ENCODE results near the gene STX1B.

STX1B gene

DNA sequence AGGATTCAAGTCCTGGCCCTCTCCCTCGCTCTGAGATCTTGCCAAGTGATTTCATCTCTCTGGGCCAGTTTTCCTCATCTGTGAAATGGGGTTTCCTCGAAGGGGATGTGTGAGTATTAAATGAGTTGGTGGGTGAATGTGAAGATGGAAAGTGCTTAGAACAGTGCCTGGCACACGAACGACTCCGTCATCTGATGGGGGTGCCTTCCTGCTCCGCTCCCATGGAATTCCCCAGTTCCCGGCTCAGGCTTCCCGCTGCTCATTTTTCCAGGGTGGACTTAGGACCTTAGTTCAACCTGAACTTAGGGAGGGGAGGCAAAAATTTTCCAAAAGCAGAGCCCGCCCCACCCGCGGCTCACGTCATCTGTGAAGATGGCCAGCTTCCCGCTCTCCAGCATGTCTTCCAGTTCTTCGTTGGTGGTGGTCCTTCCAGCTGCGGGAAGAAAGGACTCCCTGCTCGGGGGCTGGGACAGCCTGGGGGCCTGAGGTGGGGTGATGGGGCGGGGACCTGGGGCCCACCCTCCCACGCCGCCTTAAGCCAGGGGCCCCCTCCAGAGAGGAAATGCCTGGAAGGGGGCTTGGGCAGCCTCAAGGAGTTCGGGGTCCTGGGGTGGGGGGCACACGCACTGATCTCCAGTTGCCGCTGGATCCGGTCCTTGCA, 14.0 kb downstream of the STX1B start:
- TF ChIP-seq EZH2phosphoT487 (IDR thresholded peaks at IDR 0.05; ENCODE audit: borderline replicate concordance), result no peak
- TF ChIP-seq, protein P1, sequence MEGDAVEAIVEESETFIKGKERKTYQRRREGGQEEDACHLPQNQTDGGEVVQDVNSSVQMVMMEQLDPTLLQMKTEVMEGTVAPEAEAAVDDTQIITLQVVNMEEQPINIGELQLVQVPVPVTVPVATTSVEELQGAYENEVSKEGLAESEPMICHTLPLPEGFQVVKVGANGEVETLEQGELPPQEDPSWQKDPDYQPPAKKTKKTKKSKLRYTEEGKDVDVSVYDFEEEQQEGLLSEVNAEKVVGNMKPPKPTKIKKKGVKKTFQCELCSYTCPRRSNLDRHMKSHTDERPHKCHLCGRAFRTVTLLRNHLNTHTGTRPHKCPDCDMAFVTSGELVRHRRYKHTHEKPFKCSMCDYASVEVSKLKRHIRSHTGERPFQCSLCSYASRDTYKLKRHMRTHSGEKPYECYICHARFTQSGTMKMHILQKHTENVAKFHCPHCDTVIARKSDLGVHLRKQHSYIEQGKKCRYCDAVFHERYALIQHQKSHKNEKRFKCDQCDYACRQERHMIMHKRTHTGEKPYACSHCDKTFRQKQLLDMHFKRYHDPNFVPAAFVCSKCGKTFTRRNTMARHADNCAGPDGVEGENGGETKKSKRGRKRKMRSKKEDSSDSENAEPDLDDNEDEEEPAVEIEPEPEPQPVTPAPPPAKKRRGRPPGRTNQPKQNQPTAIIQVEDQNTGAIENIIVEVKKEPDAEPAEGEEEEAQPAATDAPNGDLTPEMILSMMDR (conservative IDR thresholded peaks at IDR 0.05; ENCODE audit: low read length), result no peak
- no peaks in the 10 kb centered on the region for H3K27me3 ChIP-seq (ENCODE audit: insufficient read depth, low read length, poor library complexity, severe bottlenecking)
- no peaks in the 10 kb centered on the region for H3K79me2 ChIP-seq (ENCODE audit: insufficient read depth, low read length)
- H3F3A ChIP-seq (ENCODE audit: low read depth), result no peaks in the 10 kb centered on the region
- no peaks in the 10 kb centered on the region for H3K9me2 ChIP-seq (replicated peaks; ENCODE audit: low read depth, low read length)
- no peaks in the 10 kb centered on the region for H3K9me3 ChIP-seq (ENCODE audit: insufficient read depth, low read depth, low read length)
- no peak overlapping the region for H2AFZ ChIP-seq (ENCODE audit: low read length)
- no peak overlapping the region for H3K4me2 ChIP-seq (ENCODE audit: low read depth, low read length, poor library complexity, severe bottlenecking)
- H3K4me1 ChIP-seq (ENCODE audit: insufficient read depth, low read length, poor library complexity, severe bottlenecking), result peaks cover 3% of the 10 kb centered on the region
- H3K4me3 ChIP-seq (ENCODE audit: low read length, poor library complexity, severe bottlenecking), result no peak overlapping the region
- H3K9ac ChIP-seq (ENCODE audit: low read depth, low read length, poor library complexity, severe bottlenecking), result no peak overlapping the region
- no peaks in the 10 kb centered on the region for H4K20me1 ChIP-seq (ENCODE audit: insufficient read depth, low read length, poor library complexity, severe bottlenecking)
- no peaks in the 10 kb centered on the region for H3K36me3 ChIP-seq (ENCODE audit: insufficient read depth, low read length)

DNA sequence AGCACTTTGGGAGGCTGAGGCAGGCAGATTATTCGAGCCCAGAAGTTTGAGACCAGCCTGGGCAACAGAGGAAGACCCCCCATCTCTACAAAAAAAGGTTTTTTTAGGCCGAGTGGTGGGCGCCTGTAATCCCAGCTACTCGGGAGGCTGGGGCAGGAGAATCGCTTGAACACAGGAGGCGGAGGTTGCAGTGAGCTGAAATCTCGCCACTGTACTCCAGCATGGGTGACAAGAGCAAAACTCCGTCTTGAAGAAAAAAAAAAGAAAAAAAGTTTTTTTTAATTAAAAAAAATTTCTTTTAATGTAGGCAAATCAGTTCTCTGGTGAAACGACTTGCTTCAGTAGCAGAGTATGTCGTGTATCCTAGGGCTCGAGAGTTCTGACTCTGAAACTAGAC, 14.5 kb downstream of the STX1B start:
- H3K4me3 ChIP-seq (ENCODE audit: low read length, poor library complexity, severe bottlenecking), result no peak overlapping the region
- no peak overlapping the region for H2AFZ ChIP-seq (ENCODE audit: low read length)
- no peaks in the 10 kb centered on the region for H3K9me2 ChIP-seq (replicated peaks; ENCODE audit: low read depth, low read length)
- H3K36me3 ChIP-seq (ENCODE audit: insufficient read depth, low read length), result no peaks in the 10 kb centered on the region
- no peaks in the 10 kb centered on the region for H3K27me3 ChIP-seq (ENCODE audit: insufficient read depth, low read length, poor library complexity, severe bottlenecking)
- peaks cover 3% of the 10 kb centered on the region for H3K4me1 ChIP-seq (ENCODE audit: insufficient read depth, low read length, poor library complexity, severe bottlenecking)
- TF ChIP-seq EZH2phosphoT487 (IDR thresholded peaks at IDR 0.05; ENCODE audit: borderline replicate concordance), result no peak
- TF ChIP-seq, protein P1 (conservative IDR thresholded peaks at IDR 0.05; ENCODE audit: low read length), result no peak
- H4K20me1 ChIP-seq (ENCODE audit: insufficient read depth, low read length, poor library complexity, severe bottlenecking), result no peaks in the 10 kb centered on the region
- H3K9me3 ChIP-seq (ENCODE audit: insufficient read depth, low read depth, low read length), result no peaks in the 10 kb centered on the region
- no peaks in the 10 kb centered on the region for H3F3A ChIP-seq (ENCODE audit: low read depth)
- H3K4me2 ChIP-seq (ENCODE audit: low read depth, low read length, poor library complexity, severe bottlenecking), result no peak overlapping the region
- no peak overlapping the region for H3K9ac ChIP-seq (ENCODE audit: low read depth, low read length, poor library complexity, severe bottlenecking)
- no peaks in the 10 kb centered on the region for H3K79me2 ChIP-seq (ENCODE audit: insufficient read depth, low read length)

DNA sequence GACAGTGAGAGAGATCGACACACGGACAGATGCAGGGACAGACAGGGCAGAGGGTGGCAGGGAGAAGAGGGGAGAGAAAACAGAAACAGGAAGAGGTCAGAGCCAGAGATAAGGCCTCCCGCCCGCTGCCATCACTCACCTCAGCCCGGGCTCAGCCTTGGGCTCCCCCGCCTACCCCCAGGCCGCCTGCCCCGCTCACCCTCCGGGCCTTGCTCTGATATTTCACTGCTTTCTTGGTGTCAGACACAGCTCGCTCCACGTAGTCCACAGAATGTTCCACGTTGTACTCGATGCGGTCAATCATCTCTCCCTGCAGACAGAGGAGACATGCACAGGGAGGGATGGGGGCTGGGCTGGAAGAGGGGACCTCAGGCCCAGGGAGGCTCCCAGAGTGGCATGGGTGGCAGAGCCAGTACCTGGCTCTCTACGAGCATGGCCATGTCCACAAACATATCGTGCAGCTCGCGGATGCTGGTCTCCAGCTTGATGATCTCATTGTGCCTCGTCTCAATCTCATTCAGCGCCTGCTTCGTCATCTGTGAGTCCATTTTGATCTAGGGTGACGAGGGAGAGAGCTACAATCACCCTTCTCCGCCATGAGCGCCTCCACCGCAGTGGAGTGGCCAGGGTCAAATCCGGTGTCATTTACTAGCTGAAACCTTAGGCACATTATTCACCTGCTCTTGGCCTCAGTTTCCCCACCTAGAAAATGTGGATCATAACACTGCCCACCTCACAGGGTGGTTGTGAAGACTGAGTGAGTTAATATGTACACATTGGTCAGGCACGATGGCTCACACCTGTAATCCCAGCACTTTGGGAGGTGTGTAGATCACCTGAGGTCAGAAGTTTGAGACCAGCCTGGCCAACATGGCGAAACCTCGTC, 17.3 kb downstream of the STX1B start:
- H3K9me2 ChIP-seq (replicated peaks; ENCODE audit: low read depth, low read length), result no peaks in the 10 kb centered on the region
- no peak overlapping the region for H3K4me3 ChIP-seq (ENCODE audit: low read length, poor library complexity, severe bottlenecking)
- H3K4me1 ChIP-seq (ENCODE audit: insufficient read depth, low read length, poor library complexity, severe bottlenecking), result peaks cover 3% of the 10 kb centered on the region
- no peaks in the 10 kb centered on the region for H3K79me2 ChIP-seq (ENCODE audit: insufficient read depth, low read length)
- no peaks in the 10 kb centered on the region for H4K20me1 ChIP-seq (ENCODE audit: insufficient read depth, low read length, poor library complexity, severe bottlenecking)
- H3F3A ChIP-seq (ENCODE audit: low read depth), result no peaks in the 10 kb centered on the region
- no peaks in the 10 kb centered on the region for H3K36me3 ChIP-seq (ENCODE audit: insufficient read depth, low read length)
- no peak overlapping the region for H3K4me2 ChIP-seq (ENCODE audit: low read depth, low read length, poor library complexity, severe bottlenecking)
- H3K27me3 ChIP-seq (ENCODE audit: insufficient read depth, low read length, poor library complexity, severe bottlenecking), result no peaks in the 10 kb centered on the region
- no peak overlapping the region; the same call in 1 of the 2 replicates for H2AFZ ChIP-seq (ENCODE audit: low read length)
- no peak overlapping the region for H3K9ac ChIP-seq (ENCODE audit: low read depth, low read length, poor library complexity, severe bottlenecking)
- no peaks in the 10 kb centered on the region for H3K9me3 ChIP-seq (ENCODE audit: insufficient read depth, low read depth, low read length)
- no peak for TF ChIP-seq EZH2phosphoT487 (IDR thresholded peaks at IDR 0.05; ENCODE audit: borderline replicate concordance)
- TF ChIP-seq, protein P1 (conservative IDR thresholded peaks at IDR 0.05; ENCODE audit: low read length), result no peak
